H9 (cell line): Measurements from ENCODE around the gene GSN. TPM values are rescaled to one million over a fixed set of nuclear protein-coding genes. Genes with fewer than 3 reads are reported as not detected.

Experiments used
- DNase-seq: peaks from one replicate; pipeline ENCODE4 v3.0.0-alpha.2; 2017
- H2AFZ ChIP-seq: one replicate; pipeline ENCODE4 v1.6.1; 2013; ENCODE audit warnings: mild to moderate bottlenecking, low read length, control low read depth, moderate library complexity
- H2AK5ac ChIP-seq: 2 replicates; pipeline ENCODE4 v1.6.1; 2013; ENCODE audit warnings: low read length, control low read depth, mixed read lengths; ENCODE audit not compliant: insufficient read length
- H2BK120ac ChIP-seq: one replicate; pipeline ENCODE4 v1.6.1; 2013; ENCODE audit warnings: low read depth, mild to moderate bottlenecking, low read length, control low read depth, inconsistent platforms; ENCODE audit not compliant: poor library complexity, severe bottlenecking
- H2BK12ac ChIP-seq: 2 replicates; pipeline ENCODE4 v1.6.1; 2013; ENCODE audit warnings: low read length, control low read depth, mixed read lengths, low read depth; ENCODE audit not compliant: insufficient read length
- H2BK15ac ChIP-seq: 2 replicates; pipeline ENCODE4 v1.6.1; 2013; ENCODE audit warnings: low read depth, low read length, control low read depth
- H2BK20ac ChIP-seq: one replicate; pipeline ENCODE4 v1.6.1; 2013; ENCODE audit warnings: low read depth, mild to moderate bottlenecking, low read length, control low read depth, inconsistent platforms; ENCODE audit not compliant: poor library complexity, severe bottlenecking
- H2BK5ac ChIP-seq: 2 replicates; pipeline ENCODE4 v1.6.1; 2013; ENCODE audit warnings: low read length, control low read depth, mixed read lengths; ENCODE audit not compliant: insufficient read length
- H3K14ac ChIP-seq: 2 replicates; pipeline ENCODE4 v1.6.1; 2013; ENCODE audit warnings: low read length, control low read depth; ENCODE audit not compliant: insufficient read depth
- H3K18ac ChIP-seq: 2 replicates; pipeline ENCODE4 v1.6.1; 2013; ENCODE audit warnings: low read depth, mild to moderate bottlenecking, mixed read lengths, low read length, control low read depth; ENCODE audit not compliant: insufficient read length
- H3K23ac ChIP-seq: 2 replicates; pipeline ENCODE4 v1.6.1; 2013; ENCODE audit warnings: low read length, control low read depth, mixed read lengths, low read depth; ENCODE audit not compliant: insufficient read length
- H3K23me2 ChIP-seq: 2 replicates; pipeline ENCODE4 v1.6.1; 2013; ENCODE audit warnings: low read depth, mild to moderate bottlenecking, mixed read lengths, low read length, control low read depth; ENCODE audit not compliant: insufficient read length, poor library complexity, severe bottlenecking
- H3K27ac ChIP-seq: 2 replicates; pipeline ENCODE4 v1.5.1; 2013; ENCODE audit warnings: low read length, control low read depth, mixed read lengths, low read depth; ENCODE audit not compliant: insufficient read length
- H3K27me3 ChIP-seq: 2 replicates; pipeline ENCODE4 v1.6.1; 2013; ENCODE audit warnings: low read length, control low read depth, inconsistent platforms; ENCODE audit not compliant: insufficient read depth
- H3K4ac ChIP-seq: 2 replicates; pipeline ENCODE4 v1.6.1; 2013; ENCODE audit warnings: low read depth, mild to moderate bottlenecking, control low read depth, inconsistent platforms, low read length, moderate library complexity
- H3K4me1 ChIP-seq: 2 replicates; pipeline ENCODE4 v1.6.1; 2013; ENCODE audit warnings: low read length, control low read depth, inconsistent platforms; ENCODE audit not compliant: insufficient read depth
- H3K4me2 ChIP-seq: 2 replicates; pipeline ENCODE4 v1.6.1; 2013; ENCODE audit warnings: low read length, control low read depth, mixed read lengths; ENCODE audit not compliant: insufficient read length, insufficient read depth
- H3K56ac ChIP-seq: 2 replicates; pipeline ENCODE4 v1.6.1; 2013; ENCODE audit warnings: low read depth, mild to moderate bottlenecking, mixed read lengths, low read length, control low read depth; ENCODE audit not compliant: insufficient read length
- H3K79me1 ChIP-seq: 2 replicates; pipeline ENCODE4 v1.6.1; 2013; ENCODE audit warnings: low read depth, mild to moderate bottlenecking, moderate library complexity, low read length, control low read depth, inconsistent platforms; ENCODE audit not compliant: insufficient read depth, poor library complexity, severe bottlenecking
- H3K79me2 ChIP-seq: 2 replicates; pipeline ENCODE4 v1.6.1; 2013; ENCODE audit warnings: low read length, control low read depth, inconsistent platforms; ENCODE audit not compliant: insufficient read depth
- H3K9ac ChIP-seq: 2 replicates; pipeline ENCODE4 v1.6.1; 2013; ENCODE audit warnings: low read length, control low read depth, mixed read lengths; ENCODE audit not compliant: insufficient read length; ENCODE audit errors: extremely low read depth
- H3K9me3 ChIP-seq: one replicate; pipeline ENCODE4 v1.6.1; 2013; ENCODE audit warnings: low read depth, low read length, inconsistent platforms; ENCODE audit not compliant: control insufficient read depth
- H3T11ph ChIP-seq: one replicate; pipeline ENCODE4 v1.6.1; 2013; ENCODE audit warnings: mild to moderate bottlenecking, low read length, control low read depth, inconsistent platforms
- H4K20me1 ChIP-seq: one replicate; pipeline ENCODE4 v1.6.1; 2013; ENCODE audit not compliant: control insufficient read depth, insufficient read length, insufficient read depth
- H4K5ac ChIP-seq: 2 replicates; pipeline ENCODE4 v1.6.1; 2013; ENCODE audit warnings: low read depth, mild to moderate bottlenecking, mixed read lengths, low read length, control low read depth; ENCODE audit not compliant: insufficient read length
- H4K8ac ChIP-seq: replicated peaks from 2 replicates; pipeline ENCODE4 v1.6.1; 2013; ENCODE audit warnings: low read length, control low read depth, mixed read lengths, low read depth; ENCODE audit not compliant: insufficient read length
- H4K91ac ChIP-seq: 2 replicates; pipeline ENCODE4 v1.6.1; 2013; ENCODE audit warnings: low read depth, mild to moderate bottlenecking, moderate library complexity, mixed read lengths, low read length, control low read depth; ENCODE audit not compliant: insufficient read length
- H3K27ac Mint-ChIP-seq, 3 experiments: 2 replicates in 2 of 3; 3 replicates in 1 of 3; pipeline ENCODE4 v1.8.0; 2020 to 2021; ENCODE audit warnings: mixed read lengths in 3 of 3, mild to moderate bottlenecking in 1 of 3, moderate library complexity in 1 of 3
- H3K27me3 Mint-ChIP-seq: 2 replicates; pipeline ENCODE4 v1.8.0; 2021; ENCODE audit warnings: low read depth, mild to moderate bottlenecking, moderate library complexity, mixed read lengths
- H3K36me3 Mint-ChIP-seq, 3 experiments: 2 replicates in 2 of 3; 3 replicates in 1 of 3; pipeline ENCODE4 v1.8.0; 2020 to 2021; ENCODE audit warnings: low read depth in 3 of 3, mixed read lengths in 3 of 3; ENCODE audit not compliant: insufficient read depth in 1 of 3
- H3K4me1 Mint-ChIP-seq, 2 experiments: 2 replicates each; pipeline ENCODE4 v1.8.0; 2020; ENCODE audit warnings: mixed read lengths in 2 of 2
- H3K4me3 Mint-ChIP-seq, 2 experiments: 2 replicates in 1 of 2; 3 replicates in 1 of 2; pipeline ENCODE4 v1.8.0; 2020 to 2021; ENCODE audit warnings: mild to moderate bottlenecking in 2 of 2, mixed read lengths in 2 of 2, moderate library complexity in 1 of 2
- H3K9me3 Mint-ChIP-seq, 2 experiments: 2 replicates in 1 of 2; 3 replicates in 1 of 2; pipeline ENCODE4 v1.8.0; 2020; ENCODE audit warnings: mild to moderate bottlenecking in 2 of 2, mixed read lengths in 2 of 2, moderate library complexity in 1 of 2
- CTCF ChIP-seq: fragments of 200-600 bp; sonication (generic); conservative IDR thresholded peaks from 3 replicates; pipeline ENCODE4 v1.8.0; 2021; ENCODE audit warnings: antibody characterized with exemption, mild to moderate bottlenecking
- WGBS: extraction: QIAGEN DNeasy Blood & Tissue Kit; methylation state at CpG from one replicate; pipeline ENCODE4 v1.1.7; 2013; ENCODE audit warnings: missing lambda C conversion rate, low lambda C conversion rate, mixed read lengths; ENCODE audit not compliant: insufficient read length; ENCODE audit errors: extremely low coverage; 5-methylcytosine and 5-hydroxymethylcytosine counted together
- total RNA-seq: library from RNA; stranded (reverse); gene quantifications from 2 replicates; pipeline ENCODE4 v1.2.1, GENCODE V29; 2021

The GSN gene
- total RNA-seq, 1 experiment from 2014 or later: 14.9 TPM

- H3K4ac ChIP-seq: no peak overlapping the region
- Mint-ChIP-seq H3K27ac (no peak overlapping the region), H3K27me3 (peaks cover 96% of the 10 kb centered on the region), H3K36me3 (peaks cover 0 to 1% (median 0%) of the 10 kb centered on the region in 3 experiments; a peak in 1 of 7 replicates), H3K4me1 (peaks cover 30 to 40% of the 10 kb centered on the region in 2 experiments), H3K4me3 (no peak overlapping the region), H3K9me3 (no peaks in the 10 kb centered on the region; a peak in 1 of 5 replicates)
- no peak for DNase-seq
- no peak overlapping the region for H3K9ac ChIP-seq
- H3K56ac ChIP-seq: no peak overlapping the region
- H2BK5ac ChIP-seq: no peak overlapping the region
- no peaks in the 10 kb centered on the region for H4K20me1 ChIP-seq
- no peak overlapping the region for H2BK120ac ChIP-seq
- H3K9me3 ChIP-seq: no peaks in the 10 kb centered on the region
- no peak overlapping the region for H3K27ac ChIP-seq
- no peaks in the 10 kb centered on the region for H3K23me2 ChIP-seq
- no peak overlapping the region for H3K18ac ChIP-seq
- no peak for TF ChIP-seq CTCF
- no peak overlapping the region for H4K8ac ChIP-seq
- no peak overlapping the region for H4K91ac ChIP-seq
- no peak overlapping the region for H4K5ac ChIP-seq
- H3K27me3 ChIP-seq: peaks cover 8% of the 10 kb centered on the region; the same call in 1 of the 2 replicates
- no peak overlapping the region for H2BK20ac ChIP-seq
- no peak overlapping the region for H3K4me2 ChIP-seq
- no peak overlapping the region for H2BK12ac ChIP-seq
- H3K14ac ChIP-seq: no peak overlapping the region; the same call in 1 of the 2 replicates
- no CpG with 5 or more reads among the region's 1 CpG for WGBS
- no peak overlapping the region for H2AFZ ChIP-seq
- H3K4me1 ChIP-seq: peaks cover 4% of the 10 kb centered on the region
- no peak overlapping the region for H2AK5ac ChIP-seq
- H3K23ac ChIP-seq: no peak overlapping the region
- H2BK15ac ChIP-seq: no peak overlapping the region
- no peaks in the 10 kb centered on the region for H3K79me2 ChIP-seq
- no peak overlapping the region for H3T11ph ChIP-seq
- no peaks in the 10 kb centered on the region for H3K79me1 ChIP-seq
These were observed 24.1 kb downstream of the GSN start for GRCh38 chr9:121292051-121292450.
